ENCODE data around the gene C16orf90.
"Not testable (repeated sequence)": the region's sequence is repeated elsewhere in the genome, so short reads cannot be mapped to it uniquely, and the experiment has no call there.

C16orf90 gene

DNA sequence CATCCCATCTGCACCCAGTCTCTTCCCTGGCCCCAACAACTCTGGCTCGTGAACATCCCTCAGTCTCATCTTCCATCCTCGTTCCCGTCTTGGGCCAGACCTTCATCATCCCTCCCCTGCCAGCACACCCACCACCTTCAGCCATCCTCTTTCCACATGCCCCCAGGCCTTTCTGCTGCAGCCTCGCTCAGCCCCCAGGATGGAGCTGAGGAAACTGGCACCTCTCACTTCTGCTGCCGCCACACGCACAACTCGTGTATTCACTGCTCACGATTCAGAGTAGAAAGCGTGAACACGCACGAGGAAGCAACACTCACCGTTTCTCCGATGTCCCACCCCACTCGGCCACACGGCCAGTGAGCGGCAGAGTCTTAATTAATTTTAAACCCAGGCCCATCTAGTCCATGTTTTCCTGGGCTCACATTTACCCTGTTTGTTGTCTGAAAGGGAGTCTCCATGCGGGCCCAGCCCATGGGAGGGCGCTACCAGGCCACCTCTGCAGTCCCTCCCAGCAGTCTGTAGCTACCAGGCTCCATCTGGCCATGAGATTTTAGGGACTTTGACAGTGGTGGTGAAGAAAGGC, 12.5 kb downstream of the C16orf90 start:
- DNase-seq = no peak

DNA sequence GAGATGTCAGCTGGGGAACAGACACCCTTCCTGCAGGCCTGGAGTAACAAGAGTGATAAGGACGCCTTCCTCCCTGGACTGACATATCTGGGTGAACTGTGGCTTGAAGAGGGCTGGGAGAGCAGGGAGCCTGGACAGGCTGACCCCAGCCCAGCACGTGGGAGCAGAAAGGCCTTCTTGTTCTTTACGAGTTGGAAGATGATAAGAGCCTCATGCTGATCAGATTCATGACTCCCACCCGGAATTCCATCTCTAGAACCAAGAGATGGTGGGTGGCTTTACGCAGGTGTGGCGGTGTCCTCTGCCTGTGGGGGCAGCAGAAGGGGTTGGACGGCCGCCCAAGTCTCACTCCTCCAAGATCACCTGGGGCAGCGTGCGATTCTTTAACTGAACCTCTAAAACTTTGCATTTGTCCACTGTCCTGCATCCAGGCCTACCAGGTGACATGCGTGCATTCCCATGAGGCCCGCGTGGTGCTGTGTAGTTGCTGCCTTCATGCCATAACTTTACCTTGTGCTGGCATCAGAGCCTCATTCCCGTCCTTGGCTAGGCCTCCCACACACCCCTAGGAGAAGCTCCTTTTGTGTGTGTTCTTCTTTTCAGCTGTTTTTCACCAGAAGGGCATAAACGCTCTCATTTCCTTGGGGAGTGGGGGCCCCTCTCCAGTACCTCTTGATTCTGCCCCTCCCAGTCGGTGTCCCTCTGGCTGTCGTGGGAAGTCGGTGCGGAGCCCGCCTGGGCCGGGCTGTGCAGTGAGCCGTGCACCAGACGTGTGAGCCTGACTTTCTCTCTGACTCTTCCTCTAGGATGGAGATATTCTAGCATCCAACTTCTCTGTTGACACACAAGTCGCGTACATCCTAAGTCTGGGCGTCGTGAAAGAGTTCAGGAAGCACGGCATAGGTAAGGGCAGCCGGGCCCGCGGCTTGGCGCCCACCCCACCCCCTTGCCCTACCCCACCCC, 13.3 kb downstream of the C16orf90 start:
- DNase-seq = no peak

DNA sequence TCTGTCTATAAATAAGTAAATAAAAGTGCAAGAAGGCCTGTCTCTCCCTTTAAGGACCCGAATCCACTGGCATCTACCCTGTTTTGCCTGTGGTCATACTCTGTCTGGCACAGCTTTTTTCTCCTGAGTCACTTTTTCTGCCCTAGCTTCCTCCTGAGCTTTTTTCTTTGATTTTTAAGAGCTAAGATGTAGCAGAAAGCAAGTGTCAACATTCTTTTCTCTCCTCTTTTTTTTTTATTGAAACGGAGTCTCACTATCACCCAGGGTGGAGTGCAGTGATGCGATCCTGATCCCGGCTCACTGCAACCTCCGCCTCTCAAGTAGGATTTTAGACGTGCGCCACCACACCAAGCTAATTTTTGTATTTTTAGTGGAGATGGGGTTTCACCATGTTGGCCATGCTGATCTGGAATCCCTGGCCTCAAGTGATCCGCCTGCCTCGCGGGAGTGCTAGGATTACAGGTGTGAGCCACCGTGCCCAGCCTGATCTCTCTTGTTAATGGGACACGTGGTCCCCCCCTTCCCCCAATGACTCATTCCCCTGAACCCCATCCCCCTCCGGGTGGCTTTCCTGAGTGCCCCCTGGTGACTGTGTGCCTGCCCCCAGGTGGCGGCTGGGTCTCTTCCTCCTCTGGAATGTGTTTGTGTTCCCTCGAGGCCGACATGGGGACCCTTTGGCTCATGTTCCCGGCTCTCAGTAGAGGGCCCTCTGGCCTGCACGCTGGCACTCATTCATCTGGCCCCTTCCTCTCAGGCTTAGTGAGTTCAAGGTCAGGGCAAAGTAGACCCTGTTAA, 14.2 kb downstream of the C16orf90 start:
- DNase-seq = no peak

DNA sequence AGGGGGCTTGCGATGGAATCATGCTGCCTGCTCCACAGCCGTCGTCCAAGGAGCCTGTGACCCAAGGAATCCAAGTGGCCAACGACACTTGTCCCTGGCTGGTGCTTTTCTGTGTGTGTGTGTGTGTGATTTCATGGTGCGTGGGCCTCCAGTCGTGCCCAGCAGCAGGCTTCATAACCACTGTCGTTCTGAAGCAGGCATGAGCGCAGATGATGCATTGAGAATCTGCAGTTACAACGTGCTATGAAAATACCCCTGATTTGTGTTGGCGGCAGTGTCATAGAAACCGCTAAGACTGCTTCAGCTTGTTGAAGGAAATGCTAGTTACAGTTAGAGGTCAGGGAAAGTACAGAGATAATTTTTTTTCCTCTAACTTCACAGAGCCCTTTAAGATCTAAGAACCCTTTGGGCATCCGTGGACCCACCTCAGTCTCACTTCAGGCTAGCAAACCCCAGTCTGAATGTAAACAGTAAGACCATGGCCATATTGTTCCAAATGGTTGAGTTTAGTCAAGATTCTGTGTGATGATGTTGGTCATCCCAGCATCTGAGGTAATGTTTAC, 15.6 kb downstream of the C16orf90 start:
- no peak for DNase-seq

DNA sequence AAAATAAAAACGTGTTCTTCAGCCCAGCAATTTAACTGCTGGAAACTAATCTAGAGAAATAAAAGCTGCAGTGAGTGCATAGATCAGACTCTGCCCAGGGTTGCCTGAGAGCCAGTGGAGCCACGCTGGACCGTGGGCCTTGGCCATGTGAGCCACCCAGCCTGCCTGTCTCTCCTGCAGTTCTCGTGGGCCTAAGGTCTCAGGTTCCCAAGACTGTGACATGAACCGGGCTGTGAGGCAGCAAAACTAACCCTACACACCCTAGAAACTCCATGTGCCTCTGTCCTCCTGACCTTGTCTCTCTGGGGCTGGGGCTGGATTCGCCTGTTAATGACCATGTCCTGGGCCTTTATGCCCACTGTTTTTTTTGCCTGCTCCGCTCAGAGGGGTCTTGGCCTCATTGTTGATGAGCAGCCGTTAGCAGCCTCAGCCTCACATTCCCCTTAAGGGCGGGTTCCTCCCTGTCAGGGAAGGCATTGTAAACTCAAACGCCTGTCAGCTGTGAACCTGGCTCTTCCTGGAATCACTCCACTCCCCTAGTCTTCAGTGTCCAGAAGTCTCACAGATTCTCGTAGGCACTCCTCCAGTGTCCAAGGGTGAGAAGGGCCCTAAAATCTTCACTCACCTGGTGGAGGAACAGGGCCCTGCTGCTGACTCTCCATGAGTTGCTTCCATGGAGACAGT, 16.9 kb downstream of the C16orf90 start:
- DNase-seq = no peak

DNA sequence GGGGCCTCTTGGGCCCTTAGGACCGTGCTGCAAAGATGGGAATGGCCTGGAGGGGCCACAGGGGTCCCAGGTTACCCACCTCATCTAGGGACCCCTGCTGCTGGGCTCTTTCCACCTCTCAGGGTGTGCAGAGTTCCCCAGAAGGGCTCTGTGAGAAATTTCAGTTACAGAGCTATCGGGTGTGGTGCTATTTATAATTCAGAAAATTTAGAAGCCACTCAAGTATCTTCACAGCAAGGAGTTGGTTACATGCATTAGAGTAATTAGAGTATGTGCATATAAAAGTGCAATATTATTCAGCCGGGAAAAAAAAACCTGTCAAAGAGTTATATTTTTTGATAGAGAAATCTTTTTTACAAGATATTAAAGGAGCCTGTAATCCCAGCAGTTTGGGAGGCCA, 18.9 kb downstream of the C16orf90 start:
- no peak for DNase-seq

DNA sequence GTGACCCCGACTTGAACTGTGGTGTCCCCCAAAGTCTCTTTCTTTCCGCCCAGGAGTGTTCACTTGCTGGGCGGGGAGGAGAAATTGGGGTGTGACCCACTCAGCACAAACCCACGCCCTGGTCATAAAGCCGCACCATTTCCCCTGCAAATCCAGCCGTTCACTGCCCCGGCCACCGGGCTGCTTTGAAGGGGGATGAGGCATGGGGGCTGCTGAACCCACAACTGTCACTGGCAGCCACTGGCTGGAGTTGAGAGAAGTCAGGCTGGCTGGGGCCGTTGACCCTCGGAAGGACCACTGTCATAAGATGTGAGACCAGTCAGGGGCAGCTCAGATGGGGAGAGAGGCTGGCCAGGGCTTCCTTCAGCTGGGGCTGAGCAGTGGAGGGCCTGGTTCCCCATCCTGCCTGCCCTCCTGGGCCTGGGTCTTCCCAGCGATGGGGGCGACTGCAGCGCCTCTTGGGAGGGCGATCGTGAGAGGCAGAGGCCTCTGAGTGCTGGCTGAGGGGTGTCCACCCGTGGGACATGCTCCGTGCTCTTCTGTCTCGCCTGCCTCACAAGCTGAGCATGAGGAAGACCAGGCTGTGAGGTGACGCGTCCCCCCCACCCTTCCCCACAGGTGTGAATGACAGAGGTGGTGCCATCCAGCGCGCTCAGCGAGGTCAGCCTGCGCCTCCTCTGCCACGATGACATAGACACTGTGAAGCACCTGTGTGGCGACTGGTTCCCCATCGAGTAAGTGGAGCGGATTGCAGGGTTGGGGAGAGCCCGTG, 19.5 kb downstream of the C16orf90 start:
- DNase-seq = no peak

DNA sequence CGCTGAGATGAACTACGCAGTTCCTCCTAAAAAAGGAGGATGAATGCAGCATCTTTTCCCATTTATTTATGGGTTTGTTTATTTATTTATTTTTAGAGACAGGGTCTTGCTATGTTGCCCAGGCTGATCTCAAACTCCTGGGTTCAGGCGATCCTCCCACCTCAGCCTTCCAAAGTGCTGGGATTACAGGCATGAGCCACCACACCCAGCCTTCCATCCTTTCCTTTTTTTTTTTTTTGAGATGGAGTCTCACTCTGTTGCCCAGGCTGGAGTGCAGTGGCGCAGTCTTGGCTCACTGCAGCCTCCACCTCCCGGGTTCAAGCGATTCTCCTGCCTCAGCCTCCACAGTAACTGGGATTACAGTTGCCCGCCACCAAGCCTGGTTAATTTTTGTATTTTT, 20.4 kb downstream of the C16orf90 start:
- not testable (repeated sequence) for DNase-seq

DNA sequence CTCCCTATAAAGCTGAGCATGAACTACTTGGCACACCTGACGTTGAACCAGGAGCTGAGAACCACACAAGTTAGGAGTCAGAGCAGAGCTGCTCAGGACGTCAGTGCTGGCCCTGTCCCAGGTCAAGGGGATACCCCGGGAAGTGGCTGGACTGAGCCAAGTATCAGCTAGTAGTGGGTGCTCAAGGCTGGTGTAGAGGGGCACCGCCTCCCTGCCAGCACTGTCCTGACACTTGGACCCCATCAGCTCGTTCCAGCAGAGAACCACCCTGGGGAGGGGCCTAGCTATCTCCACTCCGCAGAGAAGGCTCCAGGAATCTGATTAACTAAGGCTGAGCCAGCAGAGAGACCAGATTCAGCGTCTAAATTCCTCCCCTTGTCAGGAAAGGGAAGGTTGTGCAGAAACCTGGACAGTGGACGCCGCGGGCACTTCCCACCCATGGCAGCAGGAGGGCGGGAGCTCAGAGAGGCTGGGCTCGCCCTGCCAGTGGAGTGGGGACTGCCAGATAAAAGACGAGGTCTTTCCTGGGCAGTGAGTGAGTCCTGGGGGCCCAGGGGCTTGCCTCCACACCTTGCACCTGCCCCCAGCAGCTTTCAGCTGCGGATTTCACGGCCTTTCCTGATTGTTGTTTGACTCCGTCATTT, 21.0 kb downstream of the C16orf90 start:
- DNase-seq = no peak

DNA sequence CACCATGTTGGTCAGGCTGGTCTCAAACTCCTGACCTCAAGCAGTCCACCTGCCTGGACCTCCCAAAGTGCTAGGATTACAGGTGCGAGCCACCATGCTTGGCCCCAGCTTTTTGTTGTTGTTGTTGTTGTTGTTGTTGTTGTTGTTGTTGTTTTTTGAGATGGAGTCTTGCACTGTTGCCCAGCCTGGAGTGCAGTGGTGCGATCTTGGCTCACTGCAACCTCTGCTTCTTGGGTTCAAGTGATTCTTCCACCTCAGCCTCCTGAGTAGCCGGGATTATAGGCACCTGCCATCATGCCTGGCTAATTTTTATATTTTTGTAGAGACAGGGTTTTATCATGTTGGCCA, 21.7 kb downstream of the C16orf90 start:
- not testable (repeated sequence) for DNase-seq

DNA sequence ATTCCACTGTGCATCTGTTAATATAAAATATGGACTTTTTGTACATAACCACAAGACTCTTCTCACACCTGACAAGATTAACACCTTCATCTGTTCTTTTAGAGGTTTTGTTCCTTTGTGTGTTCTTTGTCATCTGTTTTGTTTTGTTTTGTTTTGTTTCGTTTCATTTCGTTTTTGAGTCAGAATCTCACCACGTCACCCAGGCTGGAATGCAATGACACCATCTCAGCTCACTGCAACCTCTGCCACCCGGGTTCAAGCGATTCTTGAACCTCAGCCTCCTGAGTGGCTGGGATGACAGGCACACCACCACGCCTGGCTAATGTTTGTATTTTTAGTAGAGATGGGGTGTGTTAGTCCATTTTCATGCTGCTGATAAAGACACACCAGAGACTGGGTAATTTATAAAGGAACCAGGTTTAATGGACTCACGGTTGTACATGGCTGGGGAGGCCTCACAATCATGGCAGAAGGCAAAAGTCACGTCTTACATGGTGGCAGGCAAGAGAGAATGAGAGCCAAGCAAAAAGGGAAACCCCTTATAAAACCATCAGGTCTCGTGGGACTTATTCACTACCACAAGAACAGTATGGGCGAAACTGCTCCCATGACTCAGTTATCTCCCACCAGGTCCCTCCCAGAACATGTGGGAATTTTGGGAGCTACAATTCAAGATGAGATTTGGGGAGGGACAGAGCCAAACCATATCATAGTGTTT, 22.3 kb downstream of the C16orf90 start:
- DNase-seq = no peak

DNA sequence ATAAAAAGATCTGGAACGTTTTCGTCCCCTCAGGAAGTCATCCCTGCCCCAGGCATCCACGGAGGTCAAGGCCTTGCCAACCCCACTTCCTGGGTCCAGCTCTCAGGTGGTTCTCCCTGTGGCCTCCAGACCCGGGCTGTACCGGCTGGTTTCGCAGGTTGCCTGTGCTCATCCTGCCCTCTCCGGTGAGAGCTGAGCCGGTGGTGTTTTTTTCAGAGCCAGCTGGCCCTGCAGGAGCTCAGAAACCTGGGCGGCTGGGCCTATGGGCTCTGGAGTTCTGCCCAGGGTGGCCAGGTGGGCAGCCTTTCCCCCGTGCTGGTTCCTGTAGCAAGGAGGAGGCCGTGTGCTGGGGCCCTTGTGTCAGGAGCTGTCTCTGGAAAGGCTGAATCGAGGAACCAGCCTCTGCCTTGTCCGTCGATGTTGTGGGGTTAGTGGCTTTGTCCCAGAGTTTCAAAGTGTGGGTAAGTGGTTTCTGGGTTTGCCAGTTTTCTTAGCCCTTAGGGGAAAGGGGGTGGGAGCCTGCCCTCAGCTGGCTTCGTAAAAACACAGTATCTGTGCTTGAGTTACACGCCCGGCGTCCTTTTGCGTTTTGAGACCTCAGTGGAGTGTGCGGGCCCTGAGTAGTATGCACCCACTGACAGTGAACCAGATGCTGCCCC, 23.6 kb downstream of the C16orf90 start:
- no peak for DNase-seq

DNA sequence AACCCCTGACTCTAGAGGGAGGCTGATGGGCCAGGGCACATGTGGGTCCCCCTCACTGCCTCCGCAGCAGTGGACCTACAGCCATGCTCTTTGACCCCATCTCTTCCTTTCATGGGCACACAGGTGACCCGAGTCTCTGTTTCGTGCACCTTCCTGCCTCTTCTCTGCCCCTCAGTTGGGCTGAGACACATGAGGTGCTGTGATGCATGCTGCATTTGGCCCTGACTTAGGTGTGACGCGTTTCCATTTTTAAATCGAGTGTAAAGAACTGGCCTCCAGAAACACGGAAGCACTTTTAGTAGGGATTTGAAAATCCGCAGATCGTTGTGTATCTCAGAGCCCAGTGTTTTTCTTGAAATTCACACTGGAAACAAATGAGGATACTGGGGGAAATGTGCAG, 24.6 kb downstream of the C16orf90 start:
- no peak for DNase-seq

DNA sequence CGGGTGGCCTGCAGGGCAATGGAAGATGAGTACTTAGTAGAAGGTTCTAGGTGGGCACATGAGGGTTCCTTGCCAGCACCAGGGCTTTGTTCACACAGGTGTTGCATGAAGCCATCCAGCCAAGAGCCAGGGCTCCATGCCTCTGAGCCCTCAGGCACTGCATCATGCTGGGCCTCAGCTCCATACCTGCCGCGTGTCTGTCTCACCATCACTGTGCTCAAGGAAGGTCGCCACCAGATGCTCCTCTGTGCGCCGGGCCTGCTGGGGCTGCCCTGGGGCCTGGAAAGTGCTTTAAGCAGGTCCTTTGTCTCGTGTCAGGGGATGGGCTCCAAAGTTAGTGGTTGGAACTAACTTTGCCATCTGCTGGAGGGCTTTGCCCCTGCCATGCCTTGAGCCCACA, 25.6 kb downstream of the C16orf90 start:
- no peak for DNase-seq

DNA sequence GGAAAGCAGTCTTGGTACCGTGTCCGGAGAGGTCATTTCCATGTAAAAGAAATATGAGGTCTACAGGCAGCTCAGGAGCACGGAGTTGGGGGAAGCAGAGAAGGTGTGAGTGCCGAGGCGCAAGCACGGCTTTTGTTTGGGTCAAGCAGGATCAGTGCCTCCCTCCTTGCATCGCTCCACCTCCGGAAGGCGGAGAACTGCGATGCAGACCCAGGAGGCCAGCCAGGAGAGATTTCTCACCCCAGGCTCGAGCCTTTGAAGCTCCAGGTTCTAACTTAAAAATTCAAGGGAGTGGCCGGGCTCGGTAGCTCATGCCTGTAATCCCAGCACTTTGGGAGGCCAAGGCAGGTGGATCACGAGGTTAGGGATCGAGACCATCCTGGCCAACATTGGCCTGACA, 26.8 kb downstream of the C16orf90 start:
- no peak for DNase-seq

DNA sequence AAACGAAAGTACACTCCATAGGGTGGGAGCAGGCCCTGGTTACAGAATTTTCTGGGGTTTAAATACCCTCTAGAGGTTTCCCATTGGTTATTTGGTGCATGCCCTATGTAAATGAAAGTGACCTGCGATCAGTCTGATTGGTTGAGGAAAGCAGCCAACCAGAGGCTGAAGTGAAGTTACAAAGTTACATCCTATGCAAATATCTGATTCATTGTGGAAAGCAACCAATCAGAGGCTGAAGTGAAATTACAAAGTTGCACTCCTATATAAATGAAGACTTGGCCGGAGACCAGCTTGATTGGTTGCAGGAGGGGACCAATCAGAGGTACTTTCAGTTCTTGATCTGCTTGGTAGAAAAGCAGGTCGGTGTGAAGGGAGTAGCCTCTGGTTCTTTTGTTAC, 27.4 kb downstream of the C16orf90 start:
- no peak for DNase-seq

DNA sequence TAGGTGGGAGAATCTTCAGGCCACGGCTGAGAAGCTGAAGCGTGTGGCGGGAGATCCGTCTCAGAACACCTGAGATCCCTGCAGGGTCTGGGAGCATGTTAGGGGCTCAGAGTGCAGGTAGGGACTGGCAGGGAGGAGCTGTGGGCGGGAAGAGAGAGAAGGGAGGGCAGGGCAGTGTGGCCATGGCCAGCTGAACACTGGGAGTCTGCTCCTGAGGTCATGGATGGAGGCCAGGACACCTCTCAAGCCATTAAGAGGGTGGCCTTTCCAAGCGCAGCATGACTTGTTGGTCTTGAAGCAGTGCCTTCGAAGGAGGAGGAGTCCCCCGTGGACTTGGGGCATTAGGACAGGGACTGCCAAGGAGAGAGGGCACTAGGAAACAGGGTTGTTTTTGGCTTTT, 28.1 kb downstream of the C16orf90 start:
- no peak for DNase-seq

DNA sequence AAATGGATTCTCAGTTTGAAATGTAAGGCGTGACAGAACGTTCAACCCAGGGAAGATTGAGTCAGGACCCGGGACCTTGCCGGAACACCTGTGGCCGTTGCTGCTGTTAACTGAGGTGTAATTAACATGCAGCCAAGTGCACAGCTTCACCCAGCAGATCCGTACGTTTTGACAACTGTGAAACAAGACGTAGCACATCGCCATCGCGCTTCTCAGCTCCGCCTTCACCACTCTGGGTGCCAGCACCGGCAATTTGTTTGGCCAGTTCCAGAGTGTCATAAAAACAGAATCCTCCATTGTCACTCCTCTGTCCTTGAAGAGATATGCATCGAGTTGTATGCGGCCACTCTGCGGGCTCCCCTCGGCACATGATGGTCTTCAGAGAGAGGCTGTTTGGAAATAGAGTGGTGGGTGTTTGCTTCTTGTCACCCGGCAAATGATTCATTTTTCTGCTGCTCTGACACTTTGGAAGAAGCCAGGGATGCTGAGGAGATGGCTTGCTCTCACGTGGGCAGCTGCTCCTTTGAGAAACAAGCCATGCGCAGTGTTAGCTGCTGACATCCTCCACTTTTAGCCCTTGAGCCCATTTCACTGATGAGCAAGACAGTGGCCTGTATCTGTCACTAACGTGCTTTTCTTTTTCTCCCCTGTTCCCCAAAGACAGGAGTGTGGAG, 29.2 kb downstream of the C16orf90 start:
- no peak for DNase-seq

DNA sequence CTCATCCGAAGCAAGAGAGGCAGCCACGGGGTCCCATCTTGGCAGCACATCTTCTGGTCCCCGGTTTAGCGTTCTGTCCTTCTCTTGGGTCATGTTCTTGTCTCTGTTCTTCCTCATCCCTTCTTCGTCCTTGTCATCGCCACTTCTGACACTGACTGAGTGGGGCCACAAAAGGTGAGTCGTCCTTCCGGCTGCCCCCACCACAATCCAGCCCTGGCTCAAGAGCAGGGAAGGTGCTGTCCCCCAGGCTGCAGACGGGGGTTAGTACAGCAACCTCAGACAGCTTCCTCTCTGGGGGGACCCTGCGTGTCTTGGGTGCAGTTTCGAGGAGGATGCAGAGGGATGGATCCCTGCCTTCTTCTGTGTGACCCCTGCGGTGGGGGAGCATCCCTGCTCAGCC, 30.0 kb downstream of the C16orf90 start:
- DNase-seq = no peak

DNA sequence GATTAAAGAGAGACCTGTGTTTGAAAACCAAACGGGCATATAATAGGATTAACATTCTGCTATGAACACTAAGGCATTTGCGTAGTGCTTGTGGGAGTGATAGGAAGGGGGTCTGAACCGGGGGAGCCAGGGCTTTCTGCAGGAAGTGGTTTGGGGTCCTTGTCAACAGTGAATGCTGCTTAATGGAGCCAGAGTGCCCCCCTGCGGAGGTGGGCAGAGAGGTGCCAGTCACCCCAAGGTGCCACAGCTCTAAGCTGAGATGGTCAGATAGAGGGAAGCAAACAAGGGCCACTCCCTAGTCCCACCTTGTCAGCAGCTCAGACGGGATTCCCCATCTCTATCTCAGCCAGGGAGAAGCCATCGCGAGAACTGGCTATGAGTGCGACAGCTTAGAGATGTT, 34.1 kb downstream of the C16orf90 start:
- DNase-seq = no peak
